ENCODE measurements around the gene KDM2A. TPM values are rescaled to one million over a fixed set of nuclear protein-coding genes. Genes with fewer than 3 reads are reported as not detected.
A peak's percentile ranks its signal among the peaks of the same experiment; 100 is the strongest.

The KDM2A gene
- total RNA-seq, 4 donors from 2014 or later, result 38.7 to 88.1 (median 73.5) TPM

GRCh38 chr11:67117176-67117575, 1.9 kb upstream of the KDM2A start:
- WGBS, 2 donors, result 88 to 89% methylated on average over 7 of the region's 7 CpGs
- Histone ChIP-seq H3K27me3 (no peaks in the 10 kb centered on the region), H3K36me3 (no peaks in the 10 kb centered on the region), H3K4me3 (replicated peaks in 1 of 3) (no peak overlapping the region), H3K9me3 (no peaks in the 10 kb centered on the region), H3K27ac (peak overlapping the region in 1 of 3 donors; percentile 31), H3K4me1 (peaks cover 10 to 20% of the 10 kb centered on the region in 2 donors)
- no peak for TF ChIP-seq POLR2A (IDR thresholded peaks at IDR 0.05)
- intact Hi-C loops (cut with DNase I), result no loop called here
- no peak for DNase-seq

GRCh38 chr11:67117672-67118180, 1.3 kb upstream of the KDM2A start:
- intact Hi-C loops (cut with DNase I), result no loop called here
- Histone ChIP-seq H3K36me3 (no peaks in the 10 kb centered on the region), H3K27ac (peak overlapping the region in 1 of 3 donors; percentile 88), H3K9me3 (no peaks in the 10 kb centered on the region), H3K27me3 (no peaks in the 10 kb centered on the region), H3K4me3 (replicated peaks in 1 of 3) (no peak overlapping the region), H3K4me1 (peaks cover 15 to 25% of the 10 kb centered on the region in 2 donors)
- no peak for DNase-seq
- WGBS, 2 donors, result 25 to 63% methylated on average over 9 to 20 of the region's 65 CpGs
- TF ChIP-seq CTCF (IDR thresholded peaks at IDR 0.05), result no peak
- no peak for TF ChIP-seq POLR2A (IDR thresholded peaks at IDR 0.05)

- TF ChIP-seq CTCF (IDR thresholded peaks at IDR 0.05), result no peak
- peak in 1 of 2 donors; percentile 15 for TF ChIP-seq POLR2A (IDR thresholded peaks at IDR 0.05)
- peak; percentile 40 to 45 for DNase-seq
- H3K27ac ChIP-seq, result peak overlapping the region; percentile 85 to 89 (median 88)
- intact Hi-C loops (cut with DNase I), result no loop called here
- no peaks in the 10 kb centered on the region for H3K9me3 ChIP-seq
- H3K4me1 ChIP-seq, result peaks cover 18 to 27% of the 10 kb centered on the region in 2 donors
- peak overlapping the region in 2 of 3 donors; percentile 14 to 23 for H3K4me3 ChIP-seq (replicated peaks in 1 of 3)
- WGBS, 2 donors, result 7% methylated on average over 12 of the region's 59 CpGs; no CpG with 5 or more reads in 1 of the 2 donors
- H3K27me3 ChIP-seq, result no peaks in the 10 kb centered on the region
- no peaks in the 10 kb centered on the region for H3K36me3 ChIP-seq
Observed at GRCh38 chr11:67118181-67118766, 789 bp upstream of the KDM2A start.

GRCh38 chr11:67119585-67120391, 725 bp downstream of the KDM2A start:
- intact Hi-C loops (cut with DNase I), result loop anchor here (10.0 kb wide), 1 partner anchor 115 kb away; no protein-coding TSS in a partner anchor
- DNase-seq, result peak; percentile 50 to 52
- H3K9me3 ChIP-seq, result no peaks in the 10 kb centered on the region
- H3K4me3 ChIP-seq (replicated peaks in 1 of 3), result peak overlapping the region; percentile 22 to 84 (median 68)
- 0% methylated on average over 23 to 26 of the region's 61 CpGs for WGBS, 2 donors
- peak in 1 of 6 experiments; percentile 29 for TF ChIP-seq CTCF (IDR thresholded peaks at IDR 0.05)
- no peak for TF ChIP-seq POLR2A (IDR thresholded peaks at IDR 0.05)
- H3K4me1 ChIP-seq, result peaks cover 23 to 39% of the 10 kb centered on the region in 2 donors
- no peaks in the 10 kb centered on the region for H3K27me3 ChIP-seq
- peak overlapping the region; percentile 92 to 96 (median 96) for H3K27ac ChIP-seq
- H3K36me3 ChIP-seq, result no peaks in the 10 kb centered on the region

GRCh38 chr11:67120456-67120855, 1.4 kb downstream of the KDM2A start:
- 1 to 2% methylated on average over 12 of the region's 12 CpGs for WGBS, 2 donors
- intact Hi-C loops (cut with DNase I), result loop anchor here (10.0 kb wide), 1 partner anchor 114 kb away; no protein-coding TSS in a partner anchor
- no peak for DNase-seq
- Histone ChIP-seq H3K4me1 (peaks cover 23 to 40% of the 10 kb centered on the region in 2 donors), H3K27me3 (no peaks in the 10 kb centered on the region), H3K9me3 (no peaks in the 10 kb centered on the region), H3K27ac (peak overlapping the region in 2 of 3 donors; percentile 59 to 92), H3K4me3 (replicated peaks in 1 of 3) (peak overlapping the region; percentile 21 to 68 (median 22)), H3K36me3 (no peaks in the 10 kb centered on the region)
- TF ChIP-seq CTCF (IDR thresholded peaks at IDR 0.05) (no peak), POLR2A (IDR thresholded peaks at IDR 0.05) (no peak)

All from thyroid gland (tissue), 4 donors.